HepG2 (cell line): ENCODE data around the gene PML.

Experiments used
- NFE2L1 ChIP-seq: sonication (generic); formaldehyde crosslinking; IDR thresholded peaks from 2 replicates; pipeline ENCODE4 v1.4.0; 2020; ENCODE audit warnings: missing genetic modification reagents, mild to moderate bottlenecking, borderline replicate concordance
- TCF7 ChIP-seq: sonication (generic); IDR thresholded peaks from 2 replicates; pipeline ENCODE4 v1.6.1; 2016; ENCODE audit warnings: antibody characterized with exemption, low read depth
- ZFP36 ChIP-seq: fragments of 150-350 bp; IDR thresholded peaks from 2 replicates; pipeline ENCODE4 v1.6.1; 2018; ENCODE audit warnings: borderline replicate concordance, low read length, low read depth; ENCODE audit not compliant: partially characterized antibody
- ZNF331 ChIP-seq: sonication (generic); formaldehyde crosslinking; IDR thresholded peaks from 2 replicates; pipeline ENCODE4 v1.4.0; 2020; ENCODE audit warnings: missing genetic modification reagents
- ZNF414 ChIP-seq: sonication (generic); formaldehyde crosslinking; IDR thresholded peaks from 2 replicates; pipeline ENCODE4 v1.5.0; 2020; ENCODE audit warnings: missing genetic modification reagents
- ZNF567 ChIP-seq: sonication (generic); formaldehyde crosslinking; IDR thresholded peaks from 2 replicates; pipeline ENCODE4 v1.8.1; 2023; ENCODE audit warnings: mild to moderate bottlenecking, missing genetic modification reagents, borderline replicate concordance
- TF ChIP-seq, protein P1 (sequence below): sonication (generic); formaldehyde crosslinking; IDR thresholded peaks from 2 replicates; pipeline ENCODE4 v1.4.0; 2020; ENCODE audit warnings: missing genetic modification reagents

- TF ChIP-seq ZNF567 (CRISPR knock-in tag): no peak
- TF ChIP-seq, protein P1, sequence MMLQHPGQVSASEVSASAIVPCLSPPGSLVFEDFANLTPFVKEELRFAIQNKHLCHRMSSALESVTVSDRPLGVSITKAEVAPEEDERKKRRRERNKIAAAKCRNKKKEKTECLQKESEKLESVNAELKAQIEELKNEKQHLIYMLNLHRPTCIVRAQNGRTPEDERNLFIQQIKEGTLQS (CRISPR knock-in tag): no peak
- TF ChIP-seq ZFP36: no peak
- no peak for TF ChIP-seq NFE2L1 (CRISPR knock-in tag)
- no peak for TF ChIP-seq TCF7
- TF ChIP-seq ZNF331 (CRISPR knock-in tag): no peak
- no peak for TF ChIP-seq ZNF414 (CRISPR knock-in tag)
These were observed 5.3 kb upstream of the PML start for GRCh38 chr15:73989001-73989798.
